GM12874 (cell line): Measurements from ENCODE around the gene HNRNPUL1.
A peak's percentile ranks its signal among the peaks of the same experiment; 100 is the strongest.

Experiments used
- TF ChIP-seq, protein P1 (sequence below): IDR thresholded peaks from 2 replicates; pipeline ENCODE4 v1.5.1; 2011; ENCODE audit warnings: low read depth, mild to moderate bottlenecking, control low read depth, low read length, moderate library complexity; ENCODE audit not compliant: insufficient read depth

HNRNPUL1 gene

DNA sequence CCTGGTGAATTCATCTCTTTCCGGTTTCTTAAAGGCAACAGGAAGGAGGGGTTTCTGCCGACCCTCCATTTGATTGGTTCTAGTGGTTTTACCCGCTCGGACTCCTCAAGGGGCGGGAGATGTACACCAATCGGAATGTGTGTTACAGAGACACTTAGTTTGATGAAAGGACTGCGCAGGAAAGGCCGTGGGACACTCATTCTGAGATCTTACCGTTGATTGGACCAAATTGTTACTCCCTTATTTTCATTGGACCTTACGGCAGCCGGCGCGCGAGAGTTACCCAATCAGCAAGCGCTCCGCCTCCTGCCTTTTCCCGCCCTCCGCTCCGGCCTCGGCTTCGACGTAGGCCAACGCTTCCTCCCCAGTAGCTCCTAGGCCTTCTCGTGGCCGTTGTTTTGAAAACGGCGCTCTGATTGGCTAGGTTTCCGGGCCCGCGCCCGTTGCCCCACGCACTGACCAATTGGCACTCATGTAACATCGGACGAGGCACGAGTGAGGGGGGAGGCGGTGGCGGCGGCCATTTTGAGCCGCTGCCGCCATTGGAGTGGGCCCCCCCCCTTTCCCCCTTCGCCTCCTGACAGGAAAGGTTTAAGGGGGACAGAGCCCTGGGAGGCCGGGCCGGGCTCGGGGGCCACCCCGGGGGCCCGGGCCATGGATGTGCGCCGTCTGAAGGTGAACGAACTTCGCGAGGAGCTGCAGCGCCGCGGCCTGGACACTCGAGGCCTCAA is at the start of gene HNRNPUL1:
TSS of gene HNRNPUL1 (plus strand) at position 523 of the 731 bp plus-strand sequence. CDS start at position 655, 132 bp downstream.
- TF ChIP-seq, protein P1, sequence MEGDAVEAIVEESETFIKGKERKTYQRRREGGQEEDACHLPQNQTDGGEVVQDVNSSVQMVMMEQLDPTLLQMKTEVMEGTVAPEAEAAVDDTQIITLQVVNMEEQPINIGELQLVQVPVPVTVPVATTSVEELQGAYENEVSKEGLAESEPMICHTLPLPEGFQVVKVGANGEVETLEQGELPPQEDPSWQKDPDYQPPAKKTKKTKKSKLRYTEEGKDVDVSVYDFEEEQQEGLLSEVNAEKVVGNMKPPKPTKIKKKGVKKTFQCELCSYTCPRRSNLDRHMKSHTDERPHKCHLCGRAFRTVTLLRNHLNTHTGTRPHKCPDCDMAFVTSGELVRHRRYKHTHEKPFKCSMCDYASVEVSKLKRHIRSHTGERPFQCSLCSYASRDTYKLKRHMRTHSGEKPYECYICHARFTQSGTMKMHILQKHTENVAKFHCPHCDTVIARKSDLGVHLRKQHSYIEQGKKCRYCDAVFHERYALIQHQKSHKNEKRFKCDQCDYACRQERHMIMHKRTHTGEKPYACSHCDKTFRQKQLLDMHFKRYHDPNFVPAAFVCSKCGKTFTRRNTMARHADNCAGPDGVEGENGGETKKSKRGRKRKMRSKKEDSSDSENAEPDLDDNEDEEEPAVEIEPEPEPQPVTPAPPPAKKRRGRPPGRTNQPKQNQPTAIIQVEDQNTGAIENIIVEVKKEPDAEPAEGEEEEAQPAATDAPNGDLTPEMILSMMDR: peak; percentile 39; the same call in 1 of the 2 replicates

DNA sequence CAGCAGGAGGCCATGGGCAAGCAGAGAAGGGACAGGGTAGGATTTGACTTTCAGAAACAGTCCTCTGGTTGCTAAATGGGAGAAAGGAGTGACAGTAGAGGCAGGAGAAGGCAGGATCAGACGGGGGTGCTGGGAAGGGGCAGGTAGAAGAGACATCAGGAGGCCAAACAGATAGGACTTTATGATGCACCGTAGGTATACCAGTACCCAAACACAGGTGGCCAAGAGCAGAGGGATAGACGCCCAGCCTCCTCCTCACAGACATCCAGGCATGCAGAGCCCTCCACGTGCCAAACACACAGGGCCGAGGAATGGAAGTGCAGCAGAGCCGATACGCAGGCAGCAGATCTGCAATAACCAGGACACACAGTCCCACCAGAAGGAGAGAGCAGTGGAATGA is 46.4 kb upstream of the HNRNPUL1 start:
- TF ChIP-seq, protein P1: no peak

DNA sequence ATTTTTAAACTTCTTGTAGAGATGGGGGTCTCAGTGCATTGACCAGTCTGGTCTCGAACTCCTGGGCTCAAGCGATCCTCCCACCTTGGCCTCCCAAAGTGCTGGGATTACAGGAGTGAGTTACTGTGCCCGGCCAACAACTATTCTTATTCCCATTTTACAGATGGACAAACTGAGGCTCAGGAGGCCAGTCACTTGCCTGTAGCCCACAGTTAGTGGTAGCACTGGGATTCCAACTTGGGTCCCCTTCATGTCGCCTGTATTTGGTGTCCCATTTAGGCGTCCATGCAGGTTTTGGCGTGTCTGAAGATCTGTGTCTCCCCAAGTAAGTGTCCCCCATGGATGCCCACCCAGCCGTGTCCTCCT is 45.9 kb upstream of the HNRNPUL1 start:
- TF ChIP-seq, protein P1: no peak

DNA sequence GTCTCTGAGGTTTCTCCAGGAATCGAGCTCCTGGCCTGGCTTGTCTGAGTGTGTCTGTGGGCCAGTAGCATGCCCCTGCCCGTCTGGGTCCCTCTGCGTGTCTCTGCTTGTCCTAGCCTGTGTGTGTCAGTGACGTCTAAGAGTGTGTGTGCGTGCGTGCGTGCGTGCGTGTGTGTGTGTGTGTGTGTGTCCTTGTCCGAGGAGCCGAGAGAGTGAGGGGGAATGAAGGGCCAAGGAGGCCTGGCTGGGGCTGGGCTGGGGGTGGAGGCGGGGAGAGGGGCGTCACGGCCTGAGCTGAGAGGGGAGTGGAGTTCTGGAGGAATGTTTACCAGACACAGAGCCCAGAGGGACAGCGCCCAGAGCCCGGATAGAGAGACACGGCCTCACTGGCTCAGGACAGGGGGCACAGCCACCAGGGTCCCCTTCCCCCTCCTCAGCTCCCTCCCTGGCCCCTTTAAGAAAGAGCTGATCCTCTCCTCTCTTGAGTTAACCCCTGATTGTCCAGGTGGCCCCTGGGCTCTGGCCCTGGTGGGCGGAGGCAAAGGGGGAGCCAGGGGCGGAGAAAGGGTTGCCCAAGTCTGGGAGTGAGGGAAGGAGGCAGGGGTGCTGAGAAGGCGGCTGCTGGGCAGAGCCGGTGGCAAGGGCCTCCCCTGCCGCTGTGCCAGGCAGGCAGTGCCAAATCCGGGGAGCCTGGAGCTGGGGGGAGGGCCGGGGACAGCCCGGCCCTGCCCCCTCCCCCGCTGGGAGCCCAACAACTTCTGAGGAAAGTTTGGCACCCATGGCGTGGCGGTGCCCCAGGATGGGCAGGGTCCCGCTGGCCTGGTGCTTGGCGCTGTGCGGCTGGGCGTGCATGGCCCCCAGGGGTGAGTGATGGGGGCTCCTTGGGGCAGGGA is 45.3 kb upstream of the HNRNPUL1 start, which contains the start of gene AXL:
TSS of gene AXL (plus strand) at position 609 of the 893 bp plus-strand sequence. CDS start at position 779, 170 bp downstream.
- TF ChIP-seq, protein P1: no peak

DNA sequence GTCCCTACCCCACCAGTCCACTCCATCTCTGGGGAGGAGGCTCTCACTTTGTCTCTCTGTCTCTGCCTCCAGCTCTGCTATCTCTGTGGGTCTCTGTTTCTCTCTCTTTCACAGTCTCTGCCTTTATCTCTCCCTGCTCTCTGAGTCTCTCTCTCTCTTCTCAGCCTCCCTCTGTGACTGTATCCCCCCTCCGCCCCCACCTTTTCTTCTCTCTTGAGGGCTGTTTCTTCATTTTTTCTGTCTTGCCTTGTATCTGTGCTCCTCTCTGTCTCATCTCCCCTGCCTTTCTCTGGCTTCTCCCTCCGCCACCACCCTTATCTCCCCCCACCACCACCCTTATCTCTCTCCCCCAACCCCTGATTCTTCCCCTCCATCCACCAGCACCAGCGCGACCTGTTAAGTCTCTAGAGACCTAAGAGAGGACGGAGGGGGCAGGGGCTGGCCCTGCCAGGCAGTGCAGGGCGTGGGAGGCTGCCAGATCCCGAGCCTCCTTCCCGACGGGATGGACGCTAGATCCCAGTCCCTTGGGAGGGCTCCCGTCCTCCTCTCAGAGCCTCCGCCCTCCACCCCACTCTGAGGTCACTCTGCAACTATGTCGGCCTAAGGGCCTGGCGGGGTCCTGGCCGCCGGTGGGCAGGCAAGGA is 44.1 kb upstream of the HNRNPUL1 start:
- TF ChIP-seq, protein P1: no peak

DNA sequence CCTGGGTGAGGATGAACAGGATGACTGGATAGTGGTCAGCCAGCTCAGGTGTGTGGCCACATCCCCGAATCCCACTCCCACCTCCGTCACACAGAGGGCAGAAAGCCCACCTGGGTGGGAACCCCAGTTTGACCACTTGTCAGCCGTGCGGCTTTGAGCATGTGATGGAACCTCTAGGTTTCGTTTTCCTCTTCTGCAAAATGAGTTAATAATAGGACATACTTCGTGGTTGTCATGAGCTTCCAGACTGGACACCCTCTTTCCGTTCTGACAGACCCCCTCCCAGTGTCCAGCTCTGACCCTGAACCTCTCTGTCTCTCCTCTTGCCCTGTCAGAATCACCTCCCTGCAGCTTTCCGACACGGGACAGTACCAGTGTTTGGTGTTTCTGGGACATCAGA is 43.4 kb upstream of the HNRNPUL1 start:
- TF ChIP-seq, protein P1: no peak

DNA sequence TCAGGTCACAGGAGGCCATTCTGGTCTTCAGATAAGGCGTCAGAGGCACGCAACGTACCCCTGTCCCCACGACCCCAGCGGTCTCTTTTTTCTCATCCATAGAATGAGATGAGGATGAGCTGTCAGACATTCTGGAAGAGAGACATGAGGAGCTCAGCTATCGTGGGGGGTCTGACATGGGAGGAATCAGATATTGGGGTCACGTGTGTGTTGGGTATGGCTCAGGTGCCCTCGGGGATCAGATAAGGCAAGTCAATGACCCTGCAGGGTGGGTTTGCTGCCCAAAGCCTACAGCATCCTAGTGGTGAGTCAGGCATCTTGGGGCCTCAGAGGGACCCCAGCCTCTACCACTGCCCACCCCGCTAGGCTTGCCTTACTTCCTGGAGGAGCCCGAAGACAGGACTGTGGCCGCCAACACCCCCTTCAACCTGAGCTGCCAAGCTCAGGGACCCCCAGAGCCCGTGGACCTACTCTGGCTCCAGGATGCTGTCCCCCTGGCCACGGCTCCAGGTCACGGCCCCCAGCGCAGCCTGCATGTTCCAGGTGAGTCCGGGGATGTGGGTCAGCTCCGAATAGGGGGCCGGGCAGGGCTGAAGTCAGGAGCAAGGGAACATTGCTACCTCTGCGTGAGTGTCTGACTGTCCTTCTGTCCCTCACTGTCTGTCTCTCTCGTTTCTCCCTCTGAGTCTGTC is 42.5 kb upstream of the HNRNPUL1 start:
- TF ChIP-seq, protein P1: no peak
